IPS-15b (cell line): Measurements from ENCODE around the gene ELL2.

Source experiments
- H3K27me3 ChIP-seq: one replicate; pipeline ENCODE4 v1.6.1; 2013; ENCODE audit warnings: low read length; ENCODE audit not compliant: control insufficient read depth, insufficient read depth
- H3K36me3 ChIP-seq: one replicate; pipeline ENCODE4 v1.6.1; 2013; ENCODE audit warnings: low read length; ENCODE audit not compliant: control insufficient read depth, insufficient read depth
- H3K4me1 ChIP-seq: one replicate; pipeline ENCODE4 v1.6.1; 2013; ENCODE audit warnings: mild to moderate bottlenecking, low read length; ENCODE audit not compliant: control insufficient read depth, insufficient read depth
- H3K4me3 ChIP-seq: one replicate; pipeline ENCODE4 v1.5.1; 2013; ENCODE audit warnings: low read depth, low read length
- H3K9ac ChIP-seq: one replicate; pipeline ENCODE4 v1.6.1; 2013; ENCODE audit warnings: low read depth, mild to moderate bottlenecking, low read length
- H3K9me3 ChIP-seq: one replicate; pipeline ENCODE4 v1.6.1; 2013; ENCODE audit warnings: mild to moderate bottlenecking, low read length; ENCODE audit not compliant: control insufficient read depth, insufficient read depth

Gene ELL2

DNA sequence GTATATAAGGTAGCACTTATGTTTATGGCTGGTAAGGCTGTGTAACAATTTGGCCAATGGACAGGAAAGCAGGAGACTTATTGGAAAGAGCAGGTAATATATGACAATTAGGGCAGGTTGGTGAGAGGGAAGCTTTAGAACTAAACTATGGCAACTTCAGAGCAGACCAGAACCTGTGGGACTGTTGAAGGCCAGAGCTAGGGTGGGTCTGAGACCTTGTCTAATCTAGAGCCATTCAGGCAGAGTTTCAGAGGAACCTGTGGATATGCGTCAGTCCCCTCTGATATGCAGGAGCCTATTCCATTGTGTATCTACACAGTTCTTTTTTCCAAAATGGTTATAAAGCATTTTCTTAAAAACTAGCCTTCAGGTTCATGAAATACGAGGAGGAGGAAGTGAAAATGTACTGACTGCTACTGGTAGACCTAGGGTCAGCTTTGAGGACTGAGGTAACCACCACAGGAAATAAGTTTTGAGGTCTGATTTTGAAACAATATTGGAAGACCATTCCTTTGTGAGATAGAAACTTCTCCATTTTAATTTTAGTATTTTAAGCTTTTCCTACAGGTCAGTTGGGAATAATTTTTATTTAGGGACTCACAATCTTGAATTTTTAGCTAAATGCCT is 37.6 kb downstream of the ELL2 start:
- Histone ChIP-seq H3K27me3 (no peaks in the 10 kb centered on the region), H3K9ac (no peak overlapping the region), H3K9me3 (no peaks in the 10 kb centered on the region), H3K4me1 (no peaks in the 10 kb centered on the region), H3K36me3 (no peaks in the 10 kb centered on the region), H3K4me3 (no peak overlapping the region)

GRCh38 chr5:95922798-95923197 is 38.9 kb downstream of the ELL2 start:
- no peak overlapping the region for H3K4me3 ChIP-seq
- no peaks in the 10 kb centered on the region for H3K9me3 ChIP-seq
- H3K36me3 ChIP-seq = no peaks in the 10 kb centered on the region
- no peak overlapping the region for H3K9ac ChIP-seq
- no peaks in the 10 kb centered on the region for H3K4me1 ChIP-seq
- no peaks in the 10 kb centered on the region for H3K27me3 ChIP-seq

DNA sequence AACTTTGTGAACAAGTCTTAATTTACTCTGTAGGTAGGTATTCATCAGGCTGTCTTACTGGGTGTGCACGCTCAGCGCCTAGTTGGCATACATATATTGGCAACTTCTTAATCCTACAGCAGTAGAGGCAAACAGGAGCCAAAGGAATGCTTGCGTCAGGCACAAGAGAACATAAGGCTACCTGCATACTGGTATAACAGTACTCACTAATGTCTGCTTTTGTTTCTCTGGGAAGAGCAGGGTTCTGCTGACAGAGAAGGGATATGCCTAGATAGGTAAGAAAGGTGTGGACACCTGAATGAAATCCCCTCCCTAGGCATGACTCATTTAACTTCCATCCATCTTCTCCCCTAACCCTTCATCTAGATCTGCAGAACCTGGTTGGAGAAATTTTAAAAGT is 40.1 kb downstream of the ELL2 start:
- Histone ChIP-seq H3K9me3 (no peaks in the 10 kb centered on the region), H3K36me3 (no peaks in the 10 kb centered on the region), H3K4me3 (no peak overlapping the region), H3K27me3 (no peaks in the 10 kb centered on the region), H3K9ac (no peak overlapping the region), H3K4me1 (no peaks in the 10 kb centered on the region)

DNA sequence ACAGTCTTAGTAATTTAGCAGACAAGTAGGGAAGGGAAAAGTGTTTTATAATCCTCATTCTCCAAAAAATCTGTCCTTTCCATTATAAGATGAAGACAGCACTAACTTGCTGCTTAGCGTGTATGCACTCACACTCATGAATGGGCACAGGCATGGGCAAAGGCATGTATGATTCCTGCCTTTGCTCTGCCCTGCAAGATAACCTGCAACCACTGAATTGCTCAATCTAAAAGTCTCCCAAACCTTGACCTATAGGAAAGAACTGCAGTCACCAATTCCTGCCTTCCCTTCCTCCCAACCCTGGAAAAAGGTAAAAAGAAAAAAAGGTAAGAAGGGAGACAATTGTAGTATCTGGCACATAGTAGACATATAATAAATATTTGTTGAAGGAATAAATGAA is 40.8 kb downstream of the ELL2 start:
- Histone ChIP-seq H3K4me1 (no peaks in the 10 kb centered on the region), H3K36me3 (no peaks in the 10 kb centered on the region), H3K4me3 (no peak overlapping the region), H3K9ac (no peak overlapping the region), H3K27me3 (no peaks in the 10 kb centered on the region), H3K9me3 (no peaks in the 10 kb centered on the region)

DNA sequence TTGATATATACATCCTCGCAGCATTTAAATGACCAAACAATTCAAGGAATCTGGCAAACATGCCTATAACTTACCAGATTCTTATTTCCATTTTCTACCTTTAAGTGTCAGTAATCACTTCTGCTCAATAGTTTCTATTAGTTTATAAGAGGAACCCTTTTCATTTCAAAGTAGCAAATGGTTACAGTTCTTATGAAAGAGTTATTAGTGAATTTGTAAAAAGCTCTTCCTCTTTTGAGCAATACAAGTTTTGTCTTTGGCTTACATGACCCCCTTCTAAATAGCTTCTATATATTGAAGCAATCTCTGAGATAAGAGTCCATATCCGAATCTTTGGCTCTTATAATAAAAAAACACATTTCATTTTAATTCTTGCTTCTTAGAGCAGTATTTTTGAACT is 42.0 kb downstream of the ELL2 start:
- Histone ChIP-seq H3K27me3 (no peaks in the 10 kb centered on the region), H3K36me3 (no peaks in the 10 kb centered on the region), H3K9me3 (no peaks in the 10 kb centered on the region), H3K4me1 (no peaks in the 10 kb centered on the region), H3K9ac (no peak overlapping the region), H3K4me3 (no peak overlapping the region)

- Histone ChIP-seq H3K9me3 (no peaks in the 10 kb centered on the region), H3K36me3 (no peaks in the 10 kb centered on the region), H3K4me1 (no peaks in the 10 kb centered on the region), H3K4me3 (no peak overlapping the region), H3K9ac (no peak overlapping the region), H3K27me3 (no peaks in the 10 kb centered on the region)
Observed at GRCh38 chr5:95918421-95919006, 43.1 kb downstream of the ELL2 start.

DNA sequence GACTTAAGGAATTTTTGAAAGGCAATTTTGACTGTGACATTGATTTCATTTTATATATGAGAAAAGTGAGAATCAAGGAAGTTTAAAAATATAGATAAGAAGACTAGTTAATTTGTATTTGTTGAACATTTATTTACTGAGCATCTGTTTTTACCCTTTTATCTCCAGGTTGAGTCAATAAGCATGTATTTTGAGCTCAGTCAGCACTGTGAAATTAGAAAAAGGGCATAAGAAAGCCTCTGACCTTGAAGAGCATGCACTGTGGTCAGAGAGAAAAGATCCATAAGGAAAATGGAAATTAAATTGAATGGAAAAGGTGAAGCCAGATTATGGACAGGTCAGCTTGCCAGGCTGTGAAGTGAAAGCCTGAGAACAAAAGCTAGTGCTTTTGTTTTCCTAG is 44.4 kb downstream of the ELL2 start:
- H3K9ac ChIP-seq = no peak overlapping the region

DNA sequence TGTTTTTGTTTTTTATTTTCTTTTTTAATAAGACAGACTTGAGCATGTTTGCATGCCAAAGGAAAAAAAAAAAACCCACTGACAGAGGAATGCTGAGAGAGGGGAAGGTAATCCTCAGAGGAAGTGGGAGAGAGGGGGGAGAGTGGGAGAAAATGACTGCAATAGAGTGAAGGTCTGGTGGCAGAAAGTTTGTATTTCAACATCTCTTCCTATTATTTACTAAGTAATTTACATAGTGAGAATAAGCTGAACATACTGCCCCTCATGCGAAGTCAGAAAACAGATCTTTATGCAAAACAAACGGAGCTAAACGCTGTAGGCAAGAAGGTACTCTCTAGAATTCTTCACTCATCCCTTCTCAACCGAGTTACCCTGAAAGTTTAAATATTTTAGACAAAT is 45.0 kb downstream of the ELL2 start:
- no peak overlapping the region for H3K9ac ChIP-seq
- H3K4me1 ChIP-seq = no peaks in the 10 kb centered on the region
- no peaks in the 10 kb centered on the region for H3K27me3 ChIP-seq

More for the DNA sequence above, 44.4 kb downstream of the ELL2 start:
- Histone ChIP-seq H3K36me3 (no peaks in the 10 kb centered on the region), H3K4me1 (no peaks in the 10 kb centered on the region), H3K9me3 (no peaks in the 10 kb centered on the region), H3K4me3 (no peak overlapping the region), H3K27me3 (no peaks in the 10 kb centered on the region)

GRCh38 chr5:95915999-95916686 is 45.5 kb downstream of the ELL2 start:
- Histone ChIP-seq H3K9ac (no peak overlapping the region), H3K4me1 (no peaks in the 10 kb centered on the region), H3K4me3 (no peak overlapping the region), H3K36me3 (no peaks in the 10 kb centered on the region), H3K27me3 (no peaks in the 10 kb centered on the region), H3K9me3 (no peaks in the 10 kb centered on the region)

More for the DNA sequence above, 45.0 kb downstream of the ELL2 start:
- Histone ChIP-seq H3K9me3 (no peaks in the 10 kb centered on the region), H3K4me3 (no peak overlapping the region), H3K36me3 (no peaks in the 10 kb centered on the region)

DNA sequence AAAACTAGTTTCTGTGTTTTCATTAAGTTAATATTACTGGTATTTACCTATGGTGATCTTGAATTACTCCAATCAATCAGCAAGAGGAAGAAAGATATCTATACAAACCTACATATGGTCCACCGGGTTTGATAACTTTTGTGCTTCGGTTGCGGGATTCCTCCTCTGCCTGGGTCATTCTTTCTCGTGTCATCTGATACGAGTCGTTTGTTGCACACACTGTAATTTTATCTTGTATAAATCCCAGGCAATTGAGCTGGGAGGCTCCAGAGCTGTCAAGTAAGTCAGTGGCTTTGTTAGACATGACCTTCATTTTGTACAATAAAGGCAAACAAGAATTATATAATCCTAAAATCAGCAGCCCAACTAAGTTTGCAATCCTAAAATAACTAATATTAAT is 48.0 kb downstream of the ELL2 start:
- Histone ChIP-seq H3K27me3 (no peaks in the 10 kb centered on the region), H3K4me3 (no peak overlapping the region), H3K4me1 (peaks cover 8% of the 10 kb centered on the region), H3K36me3 (no peaks in the 10 kb centered on the region), H3K9ac (no peak overlapping the region), H3K9me3 (no peaks in the 10 kb centered on the region)

DNA sequence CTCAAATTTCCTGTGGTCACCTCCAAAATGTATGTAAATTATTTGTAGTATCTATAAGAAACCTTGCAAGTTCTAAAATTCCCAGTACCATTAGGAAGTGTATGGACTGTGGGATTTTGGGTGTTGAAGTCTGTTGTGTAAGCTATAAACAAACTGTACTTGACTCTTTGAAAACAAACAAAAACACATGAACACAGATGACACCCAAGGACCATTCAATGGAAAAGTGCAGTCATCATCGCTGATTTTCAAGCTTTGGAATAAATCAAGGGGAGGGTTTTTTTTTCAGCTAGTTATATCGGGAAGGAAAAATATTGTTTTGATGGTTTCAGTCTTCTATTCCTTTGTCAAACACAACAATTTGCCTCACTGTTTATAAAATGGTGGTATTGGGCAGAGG is 49.6 kb downstream of the ELL2 start:
- H3K4me3 ChIP-seq = no peak overlapping the region
- no peaks in the 10 kb centered on the region for H3K27me3 ChIP-seq
- H3K9ac ChIP-seq = no peak overlapping the region
- no peaks in the 10 kb centered on the region for H3K36me3 ChIP-seq
- H3K9me3 ChIP-seq = no peaks in the 10 kb centered on the region
- H3K4me1 ChIP-seq = peaks cover 8% of the 10 kb centered on the region

DNA sequence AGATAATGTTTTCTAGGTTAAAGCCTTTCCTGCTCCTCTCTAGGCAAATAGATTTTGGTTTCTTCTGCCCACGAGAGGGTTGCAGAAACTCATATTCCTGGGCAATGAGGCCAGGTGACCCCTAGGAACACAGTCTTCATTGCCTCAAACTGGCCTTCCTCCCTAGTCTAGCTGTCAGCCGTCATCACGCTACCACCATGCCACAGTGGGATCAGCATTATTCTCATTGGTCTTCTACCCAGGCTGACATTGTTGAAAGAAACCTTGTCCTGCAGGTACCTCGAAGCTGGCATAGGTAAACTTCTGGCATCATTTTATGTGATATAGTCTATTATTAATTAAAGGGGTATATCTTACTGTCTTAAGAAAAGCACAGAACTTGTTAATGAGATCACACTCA is 51.1 kb downstream of the ELL2 start:
- no peak overlapping the region for H3K4me3 ChIP-seq
- no peaks in the 10 kb centered on the region for H3K27me3 ChIP-seq
- no peak overlapping the region for H3K9ac ChIP-seq
- H3K4me1 ChIP-seq = peaks cover 8% of the 10 kb centered on the region
- no peaks in the 10 kb centered on the region for H3K36me3 ChIP-seq
- H3K9me3 ChIP-seq = no peaks in the 10 kb centered on the region
